IMR-90 (cell line): ENCODE results near the gene PCDHGA8. TPM values are rescaled to one million over a fixed set of nuclear protein-coding genes. Genes with fewer than 3 reads are reported as not detected.

Source experiments
- ATAC-seq: fragments of 200-7000 bp; cut with Tn5 transposase; 2 replicates; pipeline ENCODE4 v1.9.1; 2020; ENCODE audit warnings: low read depth, mild to moderate bottlenecking, moderate library complexity
- BruUV-seq: library from RNA; stranded (reverse); fragments of 400-500 nt; replicated peaks from 2 replicates; lab custom pipeline; 2021; lab: Mats Ljungman, UMichigan
- CTCF ChIA-PET: fragments of 300-600 bp; formaldehyde crosslinking; extraction: SDS; loops from one replicate; lab custom pipeline; 2021; ENCODE audit warnings: antibody characterized with exemption; lab: Yijun Ruan, JAX
- POLR2A ChIA-PET: fragments of 300-600 bp; sonication (Branson Sonifier 250); formaldehyde crosslinking; loops from one replicate; lab custom pipeline; 2022; ENCODE audit warnings: antibody characterized with exemption; ENCODE audit not compliant: unreplicated experiment; lab: Charles Lee
- DNase-seq: peaks from one replicate; pipeline ENCODE4 v3.0.0; 2013
- H2AFZ ChIP-seq: replicated peaks from 2 replicates; pipeline ENCODE3; 2013; ENCODE audit warnings: low read length, mild to moderate bottlenecking; ENCODE audit not compliant: poor library complexity
- H2AK5ac ChIP-seq: 2 replicates; pipeline ENCODE4 v1.6.1; 2013; ENCODE audit warnings: low read depth, low read length, inconsistent platforms
- H2AK9ac ChIP-seq: replicated peaks from 2 replicates; pipeline ENCODE3; 2013; ENCODE audit warnings: mild to moderate bottlenecking, low read depth, low read length, moderate library complexity; ENCODE audit not compliant: poor library complexity
- H2BK120ac ChIP-seq: 2 replicates; pipeline ENCODE4 v1.6.1; 2013; ENCODE audit warnings: low read depth, low read length, inconsistent platforms
- H2BK15ac ChIP-seq: 3 replicates; pipeline ENCODE4 v1.6.1; 2013; ENCODE audit warnings: low read depth, low read length, inconsistent platforms
- H2BK20ac ChIP-seq: 2 replicates; pipeline ENCODE4 v1.6.1; 2013; ENCODE audit warnings: low read depth, mild to moderate bottlenecking, inconsistent platforms, low read length, moderate library complexity
- H2BK5ac ChIP-seq: 2 replicates; pipeline ENCODE4 v1.6.1; 2013; ENCODE audit warnings: mild to moderate bottlenecking, low read depth, low read length, inconsistent platforms; ENCODE audit not compliant: poor library complexity, severe bottlenecking
- H3K14ac ChIP-seq: replicated peaks from 2 replicates; pipeline ENCODE4 v1.6.1; 2013; ENCODE audit warnings: low read depth, low read length, inconsistent platforms
- H3K18ac ChIP-seq: 2 replicates; pipeline ENCODE4 v1.6.1; 2013; ENCODE audit warnings: low read depth, low read length, control low read depth
- H3K23ac ChIP-seq: 2 replicates; pipeline ENCODE4 v1.6.1; 2013; ENCODE audit warnings: low read depth, low read length, inconsistent platforms
- H3K27ac ChIP-seq: 2 replicates; pipeline ENCODE4 v1.5.1; 2013; ENCODE audit warnings: mild to moderate bottlenecking, control low read depth, low read length; ENCODE audit not compliant: insufficient read depth
- H3K27me3 ChIP-seq: 2 replicates; pipeline ENCODE4 v1.6.1; 2013; ENCODE audit warnings: low read length; ENCODE audit not compliant: control insufficient read depth, insufficient read depth
- H3K36me3 ChIP-seq: 2 replicates; pipeline ENCODE4 v1.6.1; 2013; ENCODE audit warnings: low read length, mixed read lengths; ENCODE audit not compliant: control insufficient read depth, insufficient read depth
- H3K4ac ChIP-seq: 2 replicates; pipeline ENCODE4 v1.6.1; 2013; ENCODE audit warnings: low read depth, low read length, inconsistent platforms
- H3K4me1 ChIP-seq: 2 replicates; pipeline ENCODE4 v1.6.1; 2013; ENCODE audit warnings: low read length, mixed read lengths; ENCODE audit not compliant: control insufficient read depth, insufficient read depth
- H3K4me2 ChIP-seq: 2 replicates; pipeline ENCODE4 v1.6.1; 2013; ENCODE audit warnings: low read depth, mild to moderate bottlenecking, control low read depth, low read length, moderate library complexity
- H3K4me3 ChIP-seq: 2 replicates; pipeline ENCODE4 v1.5.1; 2013; ENCODE audit warnings: low read depth, mild to moderate bottlenecking, control low read depth, low read length, moderate library complexity; ENCODE audit not compliant: insufficient read depth
- H3K56ac ChIP-seq: 2 replicates; pipeline ENCODE4 v1.6.1; 2013; ENCODE audit warnings: low read length, inconsistent platforms; ENCODE audit not compliant: insufficient read depth; ENCODE audit errors: extremely low read depth
- H3K79me1 ChIP-seq, 2 experiments: 2 replicates each; pipeline ENCODE4 v1.6.1; 2013; ENCODE audit warnings: low read length in 2 of 2, inconsistent platforms in 1 of 2, low read depth in 1 of 2
- H3K9ac ChIP-seq: 2 replicates; pipeline ENCODE4 v1.6.1; 2013; ENCODE audit warnings: low read depth, low read length, control low read depth
- H3K9me1 ChIP-seq: 2 replicates; pipeline ENCODE4 v1.6.1; 2013; ENCODE audit warnings: low read length, inconsistent platforms; ENCODE audit not compliant: insufficient read depth
- H3K9me3 ChIP-seq: 2 replicates; pipeline ENCODE4 v1.6.1; 2013; ENCODE audit warnings: low read length; ENCODE audit not compliant: control insufficient read depth, insufficient read depth
- H4K20me1 ChIP-seq: 2 replicates; pipeline ENCODE4 v1.6.1; 2013; ENCODE audit warnings: low read length, inconsistent platforms; ENCODE audit not compliant: insufficient read depth
- H4K5ac ChIP-seq: 2 replicates; pipeline ENCODE4 v1.6.1; 2013; ENCODE audit warnings: mild to moderate bottlenecking, low read depth, low read length, control low read depth
- H4K8ac ChIP-seq, 2 experiments: 2 replicates each; pipeline ENCODE4 v1.6.1; 2013; ENCODE audit warnings: low read depth in 2 of 2, low read length in 2 of 2, control low read depth in 1 of 2, inconsistent platforms in 1 of 2
- H4K91ac ChIP-seq: 2 replicates; pipeline ENCODE4 v1.6.1; 2013; ENCODE audit warnings: low read depth, low read length, inconsistent platforms; ENCODE audit not compliant: insufficient read depth
- BHLHE40 ChIP-seq: fragments of 150-350 bp; IDR thresholded peaks from 2 replicates; pipeline ENCODE4 v1.6.1; 2016; ENCODE audit warnings: mild to moderate bottlenecking, low read depth, low read length
- CHD1 ChIP-seq: IDR thresholded peaks from 2 replicates; pipeline ENCODE4 v1.6.1; 2012; ENCODE audit warnings: low read depth, low read length, improper control_type of control experiment
- FOS ChIP-seq: fragments of 150-350 bp; IDR thresholded peaks from 2 replicates; pipeline ENCODE4 v1.6.1; 2016; ENCODE audit warnings: low read depth, low read length
- MAFK ChIP-seq: IDR thresholded peaks from 2 replicates; pipeline ENCODE4 v1.6.1; 2012; ENCODE audit warnings: low read depth, low read length, improper control_type of control experiment
- MAZ ChIP-seq: IDR thresholded peaks from 2 replicates; pipeline ENCODE4 v1.6.1; 2012; ENCODE audit warnings: low read depth, mild to moderate bottlenecking, low read length, improper control_type of control experiment, moderate library complexity, borderline replicate concordance
- MXI1 ChIP-seq: IDR thresholded peaks from 2 replicates; pipeline ENCODE4 v1.6.1; 2012; ENCODE audit warnings: low read depth, mild to moderate bottlenecking, low read length, moderate library complexity, borderline replicate concordance
- RAD21 ChIP-seq: IDR thresholded peaks from 2 replicates; pipeline ENCODE4 v1.6.1; 2012; ENCODE audit warnings: low read length, improper control_type of control experiment
- RCOR1 ChIP-seq: IDR thresholded peaks from 2 replicates; pipeline ENCODE4 v1.6.1; 2012; ENCODE audit warnings: mild to moderate bottlenecking, low read length, improper control_type of control experiment; ENCODE audit not compliant: insufficient replicate concordance
- RFX5 ChIP-seq: IDR thresholded peaks from 2 replicates; pipeline ENCODE4 v1.8.0; 2012; ENCODE audit warnings: low read depth, mild to moderate bottlenecking, low read length, moderate library complexity
- SMC3 ChIP-seq: fragments of 150-350 bp; IDR thresholded peaks from 2 replicates; pipeline ENCODE4 v1.6.1; 2016; ENCODE audit warnings: low read depth, mild to moderate bottlenecking, antibody characterized with exemption, low read length, moderate library complexity
- WGBS, 2 experiments: methylation state at CpG; one replicate each; pipeline versions ENCODE4 v1.1.5 to v1.1.7; 2013; ENCODE audit warnings: missing lambda C conversion rate in 2 of 2; ENCODE audit not compliant: insufficient read length in 1 of 2; ENCODE audit errors: extremely low coverage in 2 of 2; 5-methylcytosine and 5-hydroxymethylcytosine counted together
- dilution Hi-C: fragments of 300-500 bp; cut with HindIII; formaldehyde crosslinking; loops from one replicate; pipeline ENCODE4 v1.14.3; 2018; ENCODE audit warnings: low sequenced_read_pairs; ENCODE audit not compliant: unreplicated experiment
- in situ Hi-C: fragments of 300-500 bp; cut with MboI; formaldehyde crosslinking; loops from 3 replicates; pipeline ENCODE4 v1.14.3; 2019; ENCODE audit warnings: low sequenced_read_pairs, inconsistent platforms, mixed read lengths
- intact Hi-C: fragments of 100-400 bp; cut with micrococcal nuclease; formaldehyde crosslinking; loops from 2 replicates; pipeline ENCODE4 v1.10.0; 2022
- polyA plus RNA-seq, 3 experiments: library from polyadenylated mRNA; depleted of rRNA; stranded (reverse); fragments of >200 nt; gene quantifications; 2 replicates each; pipeline ENCODE4 v1.2.3, GENCODE V29; 2012; ENCODE audit warnings: low replicate concordance in 1 of 3
- total RNA-seq: library from RNA; depleted of rRNA; stranded (reverse); fragments of >200 nt; gene quantifications from 2 replicates; pipeline ENCODE4 v1.2.3, GENCODE V29; 2012
- TF ChIP-seq, protein P1 (sequence below): conservative IDR thresholded peaks from 2 replicates; pipeline ENCODE4 v1.5.1; 2012; ENCODE audit warnings: mild to moderate bottlenecking, low read depth, low read length, improper control_type of control experiment
- TF ChIP-seq, protein P2 (sequence below): fragments of 150-350 bp; IDR thresholded peaks from 2 replicates; pipeline ENCODE4 v1.6.1; 2016; ENCODE audit warnings: low read depth, mild to moderate bottlenecking, low read length, moderate library complexity, borderline replicate concordance
- TF ChIP-seq, protein P3 (sequence below): fragments of 150-350 bp; IDR thresholded peaks from 2 replicates; pipeline ENCODE4 v1.6.1; 2017; ENCODE audit warnings: mild to moderate bottlenecking, antibody characterized with exemption, low read length, low read depth

The PCDHGA8 gene
- total and polyA plus RNA-seq, 2 of the 4 experiments (the other 2 are of a cell fraction) = 0.89 to 2.0 TPM

DNA sequence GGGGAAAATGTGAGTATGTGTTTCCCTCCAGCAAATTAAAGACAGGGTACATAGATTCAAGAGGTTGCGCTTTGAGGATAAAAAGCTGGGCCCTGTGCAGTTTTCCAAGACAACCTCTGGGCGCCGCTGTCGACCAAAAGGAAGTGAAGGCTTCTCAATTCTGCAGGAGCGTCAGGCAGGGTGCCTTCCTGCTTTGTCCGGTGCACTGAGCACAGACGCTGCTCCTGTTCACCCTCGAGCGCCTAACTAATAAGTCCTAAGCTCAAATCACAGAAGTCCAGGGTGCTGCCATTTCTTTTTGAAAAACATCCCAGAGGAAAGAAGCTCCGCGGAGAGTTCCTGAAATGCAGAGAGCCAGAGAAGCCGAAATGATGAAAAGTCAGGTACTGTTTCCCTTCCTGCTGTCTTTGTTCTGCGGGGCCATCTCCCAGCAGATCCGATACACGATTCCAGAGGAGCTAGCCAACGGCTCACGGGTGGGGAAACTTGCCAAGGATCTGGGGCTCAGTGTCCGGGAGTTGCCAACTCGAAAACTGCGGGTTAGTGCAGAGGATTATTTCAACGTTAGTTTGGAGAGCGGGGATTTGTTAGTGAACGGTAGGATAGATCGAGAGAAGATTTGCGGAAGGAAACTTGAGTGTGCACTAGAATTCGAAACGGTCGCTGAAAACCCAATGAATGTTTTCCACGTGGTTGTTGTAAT is 42.4 kb upstream of the PCDHGA8 start, which contains the start of gene PCDHGB1 (continued):
- no peak for TF ChIP-seq MAZ

DNA sequence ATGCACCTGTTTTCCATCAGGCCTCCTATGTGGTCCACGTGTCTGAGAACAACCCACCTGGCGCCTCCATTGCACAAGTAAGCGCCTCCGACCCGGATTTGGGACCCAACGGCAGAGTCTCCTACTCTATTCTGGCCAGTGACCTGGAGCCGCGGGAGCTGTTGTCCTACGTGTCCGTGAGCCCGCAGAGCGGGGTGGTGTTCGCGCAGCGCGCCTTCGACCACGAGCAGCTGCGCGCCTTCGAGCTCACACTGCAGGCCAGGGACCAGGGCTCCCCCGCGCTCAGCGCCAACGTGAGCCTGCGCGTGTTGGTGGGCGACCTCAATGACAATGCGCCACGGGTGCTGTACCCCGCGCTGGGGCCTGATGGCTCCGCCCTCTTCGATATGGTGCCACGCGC is 40.8 kb upstream of the PCDHGA8 start:
- H2AK9ac ChIP-seq = no peak overlapping the region
- H3K9ac ChIP-seq = no peak overlapping the region
- H3K36me3 ChIP-seq = peaks cover 5% of the 10 kb centered on the region; the same call in 1 of the 2 replicates
- dilution Hi-C loops (no loop called here), in situ Hi-C loops (no loop called here), intact Hi-C loops (no loop called here)
- BruUV-seq = no TSS peak
- H2AFZ ChIP-seq = no peak overlapping the region
- TF ChIP-seq CHD1 (no peak), RCOR1 (no peak), RAD21 (no peak), MXI1 (no peak), MAFK (no peak), RFX5 (no peak), FOS (no peak), BHLHE40 (no peak), SMC3 (no peak), MAZ (no peak)
- TF ChIP-seq, protein P1, sequence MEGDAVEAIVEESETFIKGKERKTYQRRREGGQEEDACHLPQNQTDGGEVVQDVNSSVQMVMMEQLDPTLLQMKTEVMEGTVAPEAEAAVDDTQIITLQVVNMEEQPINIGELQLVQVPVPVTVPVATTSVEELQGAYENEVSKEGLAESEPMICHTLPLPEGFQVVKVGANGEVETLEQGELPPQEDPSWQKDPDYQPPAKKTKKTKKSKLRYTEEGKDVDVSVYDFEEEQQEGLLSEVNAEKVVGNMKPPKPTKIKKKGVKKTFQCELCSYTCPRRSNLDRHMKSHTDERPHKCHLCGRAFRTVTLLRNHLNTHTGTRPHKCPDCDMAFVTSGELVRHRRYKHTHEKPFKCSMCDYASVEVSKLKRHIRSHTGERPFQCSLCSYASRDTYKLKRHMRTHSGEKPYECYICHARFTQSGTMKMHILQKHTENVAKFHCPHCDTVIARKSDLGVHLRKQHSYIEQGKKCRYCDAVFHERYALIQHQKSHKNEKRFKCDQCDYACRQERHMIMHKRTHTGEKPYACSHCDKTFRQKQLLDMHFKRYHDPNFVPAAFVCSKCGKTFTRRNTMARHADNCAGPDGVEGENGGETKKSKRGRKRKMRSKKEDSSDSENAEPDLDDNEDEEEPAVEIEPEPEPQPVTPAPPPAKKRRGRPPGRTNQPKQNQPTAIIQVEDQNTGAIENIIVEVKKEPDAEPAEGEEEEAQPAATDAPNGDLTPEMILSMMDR = no peak
- TF ChIP-seq, protein P2, sequence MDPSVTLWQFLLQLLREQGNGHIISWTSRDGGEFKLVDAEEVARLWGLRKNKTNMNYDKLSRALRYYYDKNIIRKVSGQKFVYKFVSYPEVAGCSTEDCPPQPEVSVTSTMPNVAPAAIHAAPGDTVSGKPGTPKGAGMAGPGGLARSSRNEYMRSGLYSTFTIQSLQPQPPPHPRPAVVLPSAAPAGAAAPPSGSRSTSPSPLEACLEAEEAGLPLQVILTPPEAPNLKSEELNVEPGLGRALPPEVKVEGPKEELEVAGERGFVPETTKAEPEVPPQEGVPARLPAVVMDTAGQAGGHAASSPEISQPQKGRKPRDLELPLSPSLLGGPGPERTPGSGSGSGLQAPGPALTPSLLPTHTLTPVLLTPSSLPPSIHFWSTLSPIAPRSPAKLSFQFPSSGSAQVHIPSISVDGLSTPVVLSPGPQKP = no peak
- TF ChIP-seq, protein P3, sequence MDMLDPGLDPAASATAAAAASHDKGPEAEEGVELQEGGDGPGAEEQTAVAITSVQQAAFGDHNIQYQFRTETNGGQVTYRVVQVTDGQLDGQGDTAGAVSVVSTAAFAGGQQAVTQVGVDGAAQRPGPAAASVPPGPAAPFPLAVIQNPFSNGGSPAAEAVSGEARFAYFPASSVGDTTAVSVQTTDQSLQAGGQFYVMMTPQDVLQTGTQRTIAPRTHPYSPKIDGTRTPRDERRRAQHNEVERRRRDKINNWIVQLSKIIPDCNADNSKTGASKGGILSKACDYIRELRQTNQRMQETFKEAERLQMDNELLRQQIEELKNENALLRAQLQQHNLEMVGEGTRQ = no peak
- no peak overlapping the region for H3K4ac ChIP-seq
- H3K4me1 ChIP-seq = no peaks in the 10 kb centered on the region
- POLR2A ChIA-PET = no interaction called here
- H4K20me1 ChIP-seq = no peaks in the 10 kb centered on the region
- no peak overlapping the region for H3K56ac ChIP-seq
- H2BK120ac ChIP-seq = no peak overlapping the region
- H3K23ac ChIP-seq = no peak overlapping the region
- no peak overlapping the region for H2BK15ac ChIP-seq
- CTCF ChIA-PET = no interaction called here
- no peaks in the 10 kb centered on the region for H3K79me1 ChIP-seq
- no peak overlapping the region for H4K91ac ChIP-seq
- WGBS, 2 experiments = 37% methylated on average over 7 of the region's 36 CpGs; no CpG with 5 or more reads in 1 of the 2 experiments
- DNase-seq (no peak), ATAC-seq (no peak)
- no peak overlapping the region for H2BK5ac ChIP-seq
- H3K27ac ChIP-seq = no peak overlapping the region
- H4K8ac ChIP-seq = no peak overlapping the region
- H3K4me2 ChIP-seq = no peak overlapping the region
- no peak overlapping the region for H3K14ac ChIP-seq
- no peaks in the 10 kb centered on the region for H3K27me3 ChIP-seq
- H4K5ac ChIP-seq = no peak overlapping the region
- H2BK20ac ChIP-seq = no peak overlapping the region
- no peak overlapping the region for H3K4me3 ChIP-seq
- H3K9me1 ChIP-seq = no peaks in the 10 kb centered on the region
- no peak overlapping the region for H2AK5ac ChIP-seq
- no peak overlapping the region for H3K18ac ChIP-seq
- peaks cover 41% of the 10 kb centered on the region for H3K9me3 ChIP-seq
